Neural crest cell (in vitro differentiated cells): ENCODE measurements around the gene CALB2. TPM values are rescaled to one million over a fixed set of nuclear protein-coding genes. Genes with fewer than 3 reads are reported as not detected.

Experiments
- DNase-seq: peaks from one replicate; pipeline ENCODE4 v3.0.0; 2021; ENCODE audit warnings: low read depth, mixed read lengths, low spot score
- H3K27ac Mint-ChIP-seq: one replicate; pipeline ENCODE4 v1.8.0; 2021; ENCODE audit warnings: mild to moderate bottlenecking, mixed read lengths; ENCODE audit not compliant: unreplicated experiment
- H3K27me3 Mint-ChIP-seq: 2 replicates; pipeline ENCODE4 v1.8.0; 2021; ENCODE audit warnings: low read depth, mild to moderate bottlenecking, mixed read lengths
- H3K36me3 Mint-ChIP-seq: 2 replicates; pipeline ENCODE4 v1.8.0; 2021; ENCODE audit warnings: low read depth, mild to moderate bottlenecking, mixed read lengths
- H3K4me1 Mint-ChIP-seq: 2 replicates; pipeline ENCODE4 v1.8.0; 2021; ENCODE audit warnings: mixed read lengths
- H3K4me3 Mint-ChIP-seq: one replicate; pipeline ENCODE4 v1.8.0; 2021; ENCODE audit warnings: mild to moderate bottlenecking, mixed read lengths
- H3K9me3 Mint-ChIP-seq: 2 replicates; pipeline ENCODE4 v1.8.0; 2021; ENCODE audit warnings: mixed read lengths
- CTCF ChIP-seq: fragments of 200-600 bp; sonication (generic); conservative IDR thresholded peaks from 2 replicates; pipeline ENCODE4 v1.5.0; 2021; ENCODE audit warnings: antibody characterized with exemption, mild to moderate bottlenecking
- total RNA-seq: library from RNA; stranded (reverse); gene quantifications from 2 replicates; pipeline ENCODE4 v1.2.1, GENCODE V29; 2021

Gene CALB2
- total RNA-seq, 1 donor from 2014 or later = not detected

GRCh38 chr16:71368958-71369357 is 10.4 kb downstream of the CALB2 start:
- DNase-seq = no peak
- TF ChIP-seq CTCF = no peak
- H3K4me1 Mint-ChIP-seq = no peaks in the 10 kb centered on the region

GRCh38 chr16:71369494-71369893 is 11.0 kb downstream of the CALB2 start:
- Mint-ChIP-seq H3K4me3 (no peak overlapping the region), H3K4me1 (no peaks in the 10 kb centered on the region), H3K36me3 (no peaks in the 10 kb centered on the region), H3K9me3 (no peaks in the 10 kb centered on the region), H3K27me3 (peaks cover 43% of the 10 kb centered on the region), H3K27ac (no peak overlapping the region)
- no peak for TF ChIP-seq CTCF
- no peak for DNase-seq

More at GRCh38 chr16:71368958-71369357, 10.4 kb downstream of the CALB2 start:
- peaks cover 44% of the 10 kb centered on the region for H3K27me3 Mint-ChIP-seq
- H3K36me3 Mint-ChIP-seq = no peaks in the 10 kb centered on the region
- H3K27ac Mint-ChIP-seq = no peak overlapping the region
- no peak overlapping the region for H3K4me3 Mint-ChIP-seq
- H3K9me3 Mint-ChIP-seq = no peaks in the 10 kb centered on the region

- H3K4me3 Mint-ChIP-seq = no peak overlapping the region
- peaks cover 36% of the 10 kb centered on the region for H3K27me3 Mint-ChIP-seq
- no peak for TF ChIP-seq CTCF
- DNase-seq = no peak
- no peak overlapping the region for H3K27ac Mint-ChIP-seq
- H3K4me1 Mint-ChIP-seq = no peaks in the 10 kb centered on the region
- H3K36me3 Mint-ChIP-seq = no peaks in the 10 kb centered on the region
- peaks cover under 1% of the 10 kb centered on the region for H3K9me3 Mint-ChIP-seq
Measured at GRCh38 chr16:71371237-71371636, 12.7 kb downstream of the CALB2 start.

GRCh38 chr16:71373073-71373472 is 14.6 kb downstream of the CALB2 start:
- no peak for TF ChIP-seq CTCF
- DNase-seq = no peak
- H3K27ac Mint-ChIP-seq = no peak overlapping the region
- H3K9me3 Mint-ChIP-seq = peaks cover 5% of the 10 kb centered on the region
- peaks cover 39% of the 10 kb centered on the region for H3K27me3 Mint-ChIP-seq
- H3K4me1 Mint-ChIP-seq = no peaks in the 10 kb centered on the region
- no peaks in the 10 kb centered on the region for H3K36me3 Mint-ChIP-seq
- H3K4me3 Mint-ChIP-seq = no peak overlapping the region

GRCh38 chr16:71376465-71377157 is 18.1 kb downstream of the CALB2 start:
- H3K27me3 Mint-ChIP-seq = peaks cover 39% of the 10 kb centered on the region
- peaks cover 5% of the 10 kb centered on the region for H3K9me3 Mint-ChIP-seq
- H3K36me3 Mint-ChIP-seq = no peaks in the 10 kb centered on the region
- H3K27ac Mint-ChIP-seq = no peak overlapping the region
- TF ChIP-seq CTCF = no peak
- no peaks in the 10 kb centered on the region for H3K4me1 Mint-ChIP-seq
- H3K4me3 Mint-ChIP-seq = no peak overlapping the region
- DNase-seq = no peak
